ENCODE results near the gene ZNF516. TPM values are rescaled to one million over a fixed set of nuclear protein-coding genes. Genes with fewer than 3 reads are reported as not detected.

ZNF516 gene
- total RNA-seq, 1 donor from 2014 or later, result 11.5 TPM

GRCh38 chr18:76465630-76466409 lies 29.2 kb downstream of the ZNF516 start:
- H3K4me3 ChIP-seq, result no peak overlapping the region
- peaks cover 4% of the 10 kb centered on the region for H3K36me3 ChIP-seq
- H3K27me3 ChIP-seq (ENCODE audit: low read depth), result no peaks in the 10 kb centered on the region
- no peak overlapping the region for H3K27ac ChIP-seq (replicated peaks)
- intact Hi-C loops (cut with micrococcal nuclease), result no loop called here
- no peaks in the 10 kb centered on the region for H3K9me3 ChIP-seq (replicated peaks)
- DNase-seq, result no peak
- peaks cover 40% of the 10 kb centered on the region for H3K4me1 ChIP-seq
- TF ChIP-seq CTCF (IDR thresholded peaks at IDR 0.05; ENCODE audit: borderline replicate concordance), result no peak

GRCh38 chr18:76464281-76465259 lies 30.5 kb downstream of the ZNF516 start:
- Histone ChIP-seq H3K4me1 (peaks cover 37% of the 10 kb centered on the region), H3K27ac (replicated peaks) (no peak overlapping the region), H3K36me3 (peaks cover 4% of the 10 kb centered on the region), H3K9me3 (replicated peaks) (no peaks in the 10 kb centered on the region), H3K4me3 (no peak overlapping the region), H3K27me3 (ENCODE audit: low read depth) (no peaks in the 10 kb centered on the region)
- TF ChIP-seq CTCF (IDR thresholded peaks at IDR 0.05; ENCODE audit: borderline replicate concordance), result no peak
- DNase-seq, result no peak
- intact Hi-C loops (cut with micrococcal nuclease), result no loop called here

GRCh38 chr18:76463872-76464271 lies 31.2 kb downstream of the ZNF516 start:
- DNase-seq, result no peak
- Histone ChIP-seq H3K36me3 (peaks cover 4% of the 10 kb centered on the region), H3K4me3 (no peak overlapping the region), H3K27me3 (ENCODE audit: low read depth) (no peaks in the 10 kb centered on the region), H3K27ac (replicated peaks) (no peak overlapping the region), H3K9me3 (replicated peaks) (no peaks in the 10 kb centered on the region), H3K4me1 (peaks cover 37% of the 10 kb centered on the region)
- intact Hi-C loops (cut with micrococcal nuclease), result no loop called here
- no peak for TF ChIP-seq CTCF (IDR thresholded peaks at IDR 0.05; ENCODE audit: borderline replicate concordance)

GRCh38 chr18:76463358-76463757 lies 31.7 kb downstream of the ZNF516 start:
- Histone ChIP-seq H3K4me3 (no peak overlapping the region), H3K4me1 (peaks cover 35% of the 10 kb centered on the region), H3K27ac (replicated peaks) (no peak overlapping the region), H3K9me3 (replicated peaks) (no peaks in the 10 kb centered on the region), H3K27me3 (ENCODE audit: low read depth) (no peaks in the 10 kb centered on the region), H3K36me3 (peaks cover 6% of the 10 kb centered on the region)
- DNase-seq, result no peak
- intact Hi-C loops (cut with micrococcal nuclease), result no loop called here
- TF ChIP-seq CTCF (IDR thresholded peaks at IDR 0.05; ENCODE audit: borderline replicate concordance), result no peak

- H3K4me1 ChIP-seq, result peaks cover 30% of the 10 kb centered on the region
Measured at GRCh38 chr18:76462326-76462694, 32.7 kb downstream of the ZNF516 start.

More at GRCh38 chr18:76462326-76462694, 32.7 kb downstream of the ZNF516 start:
- H3K36me3 ChIP-seq, result peaks cover 7% of the 10 kb centered on the region
- DNase-seq, result no peak
- intact Hi-C loops (cut with micrococcal nuclease), result no loop called here
- no peak overlapping the region for H3K4me3 ChIP-seq
- H3K9me3 ChIP-seq (replicated peaks), result no peaks in the 10 kb centered on the region
- no peak overlapping the region for H3K27ac ChIP-seq (replicated peaks)
- TF ChIP-seq CTCF (IDR thresholded peaks at IDR 0.05; ENCODE audit: borderline replicate concordance), result no peak
- no peaks in the 10 kb centered on the region for H3K27me3 ChIP-seq (ENCODE audit: low read depth)
